PC-3 (cell line): ENCODE measurements around the gene B4GALNT1. TPM values are rescaled to one million over a fixed set of nuclear protein-coding genes. Genes with fewer than 3 reads are reported as not detected.
A peak's percentile ranks its signal among the peaks of the same experiment; 100 is the strongest.

Experiments
- ATAC-seq: fragments of 200-7000 bp; cut with Tn5 transposase; 2 replicates; pipeline ENCODE4 v1.9.1; 2020; ENCODE audit warnings: mild to moderate bottlenecking, moderate library complexity
- BruUV-seq: library from RNA; stranded (reverse); fragments of 400-500 nt; replicated peaks from 2 replicates; lab custom pipeline; 2021; lab: Mats Ljungman, UMichigan
- CTCF ChIA-PET: fragments of 300-600 bp; sonication (Branson Sonifier 250); formaldehyde crosslinking; loops from one replicate; lab custom pipeline; 2022; ENCODE audit warnings: antibody characterized with exemption; lab: Charles Lee
- POLR2A ChIA-PET: fragments of 300-600 bp; sonication (Branson Sonifier 250); formaldehyde crosslinking; loops from one replicate; lab custom pipeline; 2022; ENCODE audit warnings: antibody characterized with exemption; ENCODE audit not compliant: unreplicated experiment; lab: Charles Lee
- DNase-seq: peaks from one replicate; pipeline ENCODE4 v3.0.0-alpha.2; 2015
- H2AFZ ChIP-seq: fragments of 300-600 bp; sonication (generic); 2 replicates; pipeline ENCODE4 v1.6.0; 2016; ENCODE audit warnings: antibody characterized with exemption, low read length
- H3F3A ChIP-seq: fragments of 300-600 bp; sonication (generic); one replicate; pipeline ENCODE4 v1.6.0; 2017; ENCODE audit warnings: antibody characterized with exemption, low read length, control low read depth, mild to moderate bottlenecking; ENCODE audit not compliant: unreplicated experiment
- H3K27ac ChIP-seq: fragments of 300-600 bp; sonication (generic); 2 replicates; pipeline ENCODE4 v1.5.1; 2016; ENCODE audit warnings: mild to moderate bottlenecking, low read length
- H3K27me3 ChIP-seq: fragments of 300-600 bp; sonication (generic); 2 replicates; pipeline ENCODE4 v1.6.1; 2016; ENCODE audit warnings: low read length, mixed read lengths
- H3K36me3 ChIP-seq: fragments of 300-600 bp; sonication (generic); 2 replicates; pipeline ENCODE4 v1.6.1; 2016; ENCODE audit warnings: low read depth, mixed run types, low read length, mixed read lengths
- H3K4me1 ChIP-seq: fragments of 300-600 bp; sonication (generic); 2 replicates; pipeline ENCODE4 v1.5.1; 2016; ENCODE audit warnings: low read length; ENCODE audit not compliant: insufficient read depth
- H3K4me2 ChIP-seq: fragments of 300-600 bp; sonication (generic); 2 replicates; pipeline ENCODE4 v1.6.0; 2016; ENCODE audit warnings: low read length
- H3K4me3 ChIP-seq: fragments of 300-600 bp; sonication (generic); 2 replicates; pipeline ENCODE4 v1.5.1; 2016; ENCODE audit warnings: mild to moderate bottlenecking, low read length, mixed read lengths
- H3K79me2 ChIP-seq: fragments of 300-600 bp; sonication (generic); 2 replicates; pipeline ENCODE4 v1.6.1; 2017; ENCODE audit warnings: low read length, mixed read lengths
- H3K9ac ChIP-seq: fragments of 300-600 bp; sonication (generic); 2 replicates; pipeline ENCODE4 v1.6.0; 2016; ENCODE audit warnings: mild to moderate bottlenecking, low read length
- H3K9me2 ChIP-seq: fragments of 300-600 bp; sonication (generic); replicated peaks from 2 replicates; pipeline ENCODE4 v1.6.1; 2016; ENCODE audit warnings: mixed run types, low read length, mixed read lengths
- H3K9me3 ChIP-seq: fragments of 300-600 bp; sonication (generic); 2 replicates; pipeline ENCODE4 v1.6.1; 2016; ENCODE audit warnings: low read length, mixed read lengths
- H4K20me1 ChIP-seq: fragments of 300-600 bp; sonication (generic); 2 replicates; pipeline ENCODE4 v1.6.1; 2016; ENCODE audit warnings: low read length, mixed read lengths
- CTCF ChIP-seq: fragments of 300-600 bp; sonication (generic); conservative IDR thresholded peaks from 2 replicates; pipeline ENCODE4 v1.5.1; 2017; ENCODE audit warnings: antibody characterized with exemption, low read depth, mild to moderate bottlenecking, low read length
- EZH2 ChIP-seq: fragments of 300-600 bp; sonication (generic); IDR thresholded peaks from one replicate; pipeline ENCODE4 v1.6.1; 2017; ENCODE audit warnings: antibody characterized with exemption, mild to moderate bottlenecking, low read length; ENCODE audit not compliant: unreplicated experiment
- EZH2phosphoT487 ChIP-seq: fragments of 300-600 bp; sonication (generic); IDR thresholded peaks from 2 replicates; pipeline ENCODE4 v1.6.1; 2018; ENCODE audit warnings: mild to moderate bottlenecking, antibody characterized with exemption, low read length, borderline replicate concordance
- intact Hi-C: fragments of 100-400 bp; cut with micrococcal nuclease; formaldehyde crosslinking; loops from 2 replicates; pipeline ENCODE4 v1.9.0; 2023
- total RNA-seq: library from RNA; depleted of rRNA; stranded (reverse); fragments of >200 nt; gene quantifications from 2 replicates; pipeline ENCODE4 v1.2.3, GENCODE V29; 2014

Gene B4GALNT1
- total RNA-seq, 1 experiment from 2014 or later: 39.0 TPM

GRCh38 chr12:57612711-57613426, 20.1 kb downstream of the B4GALNT1 start:
- TF ChIP-seq EZH2: no peak
- no peak for TF ChIP-seq EZH2phosphoT487
- TF ChIP-seq CTCF: no peak
- no peak for DNase-seq
- Histone ChIP-seq H3K9me3 (no peaks in the 10 kb centered on the region), H3K27me3 (no peaks in the 10 kb centered on the region), H3K9me2 (no peaks in the 10 kb centered on the region), H3K4me3 (no peak overlapping the region), H3K9ac (no peak overlapping the region), H3K79me2 (no peaks in the 10 kb centered on the region), H3K36me3 (no peaks in the 10 kb centered on the region), H4K20me1 (no peaks in the 10 kb centered on the region), H2AFZ (no peak overlapping the region), H3K4me1 (peaks cover 9% of the 10 kb centered on the region; the same call in 1 of the 2 replicates), H3K27ac (no peak overlapping the region), H3K4me2 (no peak overlapping the region), H3F3A (no peaks in the 10 kb centered on the region)
- POLR2A ChIA-PET: no interaction called here
- BruUV-seq: no TSS peak
- CTCF ChIA-PET: no interaction called here
- intact Hi-C loops: no loop called here
- ATAC-seq: no peak

- Histone ChIP-seq H3K9me2 (no peaks in the 10 kb centered on the region), H2AFZ (peak overlapping the region; percentile 96; the same call in 1 of the 2 replicates), H3K4me3 (peak overlapping the region; percentile 78), H3K27ac (no peak overlapping the region), H3K9me3 (no peaks in the 10 kb centered on the region), H3K79me2 (no peaks in the 10 kb centered on the region), H3K4me1 (peaks cover 9% of the 10 kb centered on the region; the same call in 1 of the 2 replicates), H3K27me3 (no peaks in the 10 kb centered on the region), H3K4me2 (peak overlapping the region; percentile 88), H3K9ac (peak overlapping the region; percentile 63; the same call in 1 of the 2 replicates), H4K20me1 (no peaks in the 10 kb centered on the region), H3K36me3 (no peaks in the 10 kb centered on the region), H3F3A (no peaks in the 10 kb centered on the region)
- TSS peak; percentile 72 for BruUV-seq
- POLR2A ChIA-PET: no interaction called here
- CTCF ChIA-PET: interaction anchor here (0.6 kb wide), 1 partner anchor 122 kb away, joined by 3 read pairs; no protein-coding TSS in a partner anchor
- ATAC-seq (no peak), DNase-seq (no peak)
- intact Hi-C loops: no loop called here
- no peak for TF ChIP-seq EZH2
- no peak for TF ChIP-seq CTCF
- no peak for TF ChIP-seq EZH2phosphoT487
These were observed 20.9 kb downstream of the B4GALNT1 start for GRCh38 chr12:57611827-57612710.
